ENCODE results near the gene TGM1.

The TGM1 gene

GRCh38 chr14:24262821-24263733 lies at the start of gene TGM1:
Gene TGM1 (minus strand): TSS chr14:24263177. CDS start chr14:24262352, 825 bp downstream.
- no peak for DNase-seq

DNA sequence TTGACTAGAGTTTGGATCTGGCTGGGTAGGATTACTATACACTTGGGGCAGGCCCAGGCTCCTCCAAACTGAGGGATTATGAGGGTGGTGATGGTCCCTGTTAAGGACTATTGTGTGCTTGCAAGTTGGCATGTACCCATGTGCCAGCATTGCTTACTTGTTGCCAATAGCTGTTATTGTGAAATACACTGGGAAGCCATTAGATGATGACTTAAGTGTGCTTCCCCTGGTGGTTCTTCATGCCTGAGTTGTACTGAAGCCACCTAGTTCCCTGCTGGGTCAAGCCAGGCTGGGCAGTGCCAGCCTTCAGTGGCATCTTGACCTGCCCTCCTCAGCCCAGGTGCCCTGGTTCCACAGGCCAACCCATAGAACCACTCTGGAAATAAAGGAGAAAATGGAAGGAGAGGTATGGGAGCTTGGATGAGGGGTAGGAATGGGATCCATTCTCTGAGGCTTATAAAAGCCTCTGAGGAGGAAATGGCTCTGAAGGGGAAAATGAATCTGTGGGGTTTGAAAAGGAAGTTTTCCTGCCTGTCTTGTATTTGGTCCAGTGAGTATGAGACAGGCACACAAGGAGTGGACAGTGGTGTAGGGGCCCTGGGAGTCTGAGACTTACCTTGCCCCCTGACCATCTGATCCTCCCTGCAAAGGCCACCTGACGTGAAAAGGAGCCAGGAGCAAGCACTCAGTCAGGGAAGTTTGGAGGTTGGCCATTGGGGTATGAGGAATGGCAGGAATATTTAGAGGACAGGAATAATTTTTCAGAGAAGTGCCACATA lies 49.0 kb upstream of the TGM1 start:
- no peak for DNase-seq

DNA sequence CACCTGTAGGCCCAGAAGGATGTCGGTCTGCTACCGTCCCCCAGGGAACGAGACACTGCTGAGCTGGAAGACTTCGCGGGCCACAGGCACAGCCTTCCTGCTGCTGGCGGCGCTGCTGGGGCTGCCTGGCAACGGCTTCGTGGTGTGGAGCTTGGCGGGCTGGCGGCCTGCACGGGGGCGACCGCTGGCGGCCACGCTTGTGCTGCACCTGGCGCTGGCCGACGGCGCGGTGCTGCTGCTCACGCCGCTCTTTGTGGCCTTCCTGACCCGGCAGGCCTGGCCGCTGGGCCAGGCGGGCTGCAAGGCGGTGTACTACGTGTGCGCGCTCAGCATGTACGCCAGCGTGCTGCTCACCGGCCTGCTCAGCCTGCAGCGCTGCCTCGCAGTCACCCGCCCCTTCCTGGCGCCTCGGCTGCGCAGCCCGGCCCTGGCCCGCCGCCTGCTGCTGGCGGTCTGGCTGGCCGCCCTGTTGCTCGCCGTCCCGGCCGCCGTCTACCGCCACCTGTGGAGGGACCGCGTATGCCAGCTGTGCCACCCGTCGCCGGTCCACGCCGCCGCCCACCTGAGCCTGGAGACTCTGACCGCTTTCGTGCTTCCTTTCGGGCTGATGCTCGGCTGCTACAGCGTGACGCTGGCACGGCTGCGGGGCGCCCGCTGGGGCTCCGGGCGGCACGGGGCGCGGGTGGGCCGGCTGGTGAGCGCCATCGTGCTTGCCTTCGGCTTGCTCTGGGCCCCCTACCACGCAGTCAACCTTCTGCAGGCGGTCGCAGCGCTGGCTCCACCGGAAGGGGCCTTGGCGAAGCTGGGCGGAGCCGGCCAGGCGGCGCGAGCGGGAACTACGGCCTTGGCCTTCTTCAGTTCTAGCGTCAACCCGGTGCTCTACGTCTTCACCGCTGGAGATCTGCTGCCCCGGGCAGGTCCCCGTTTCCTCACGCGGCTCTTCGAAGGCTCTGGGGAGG lies 47.9 kb upstream of the TGM1 start, which contains the start of gene LTB4R:
TSS of gene LTB4R (plus strand) at position 857 of the 959 bp plus-strand sequence. CDS start 4,150 bp downstream, outside the sequence.
- DNase-seq, result peak in 1 of 2 experiments; percentile 40

DNA sequence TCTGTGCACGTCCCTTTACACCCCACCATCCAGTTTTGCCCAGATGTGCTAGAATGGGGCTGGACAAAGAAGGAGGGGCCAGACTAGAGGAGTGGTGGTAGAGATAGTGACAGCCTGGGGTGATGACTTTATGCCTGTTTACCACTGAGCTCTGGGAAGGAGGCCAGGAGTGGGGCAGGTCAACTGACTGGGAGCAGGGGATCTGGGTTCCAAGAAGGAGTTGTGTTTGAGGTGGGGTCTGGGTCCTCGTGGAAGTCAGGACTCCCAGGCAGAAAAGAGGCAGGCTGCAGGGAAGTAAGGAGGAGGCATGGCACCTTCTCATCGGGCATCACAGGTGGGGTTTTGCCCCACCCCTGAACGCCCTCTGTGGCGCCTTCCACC lies 47.3 kb upstream of the TGM1 start:
- no peak for DNase-seq

DNA sequence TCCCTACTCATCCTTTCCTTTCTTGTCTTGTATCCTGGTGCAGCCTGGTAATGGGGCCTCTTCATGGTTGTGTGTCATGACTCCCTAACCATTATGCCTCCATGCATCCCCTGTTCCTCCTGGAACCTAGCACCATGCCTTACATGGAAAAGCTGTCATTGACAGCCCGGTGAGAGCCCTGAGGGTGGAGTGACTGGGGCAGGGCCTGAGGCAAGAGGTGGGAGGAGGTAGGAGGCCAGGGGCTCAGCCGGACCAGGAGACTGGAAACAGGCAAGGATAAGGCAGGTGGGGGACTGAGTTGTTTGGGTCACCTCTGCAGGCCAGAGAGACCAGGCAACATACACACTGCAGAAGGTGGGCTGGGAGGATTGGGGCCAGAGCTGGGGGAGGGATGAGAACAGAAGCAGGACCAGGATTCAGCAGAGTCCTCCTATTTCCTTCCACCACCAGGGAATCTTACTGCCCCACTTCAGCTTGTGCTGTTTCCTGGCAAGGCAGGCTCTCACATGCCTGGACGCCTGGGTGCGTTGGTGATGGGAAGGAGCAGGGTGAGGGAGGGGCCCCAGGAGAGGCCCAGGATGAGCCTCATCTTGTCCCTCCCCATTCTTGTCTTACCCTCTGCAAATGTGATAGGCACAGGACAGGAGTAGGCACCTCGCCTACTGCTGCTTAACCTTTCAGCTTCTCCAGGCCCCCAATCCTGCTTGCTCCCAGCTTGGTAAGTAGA lies 46.7 kb upstream of the TGM1 start, which contains the start of gene LTB4R2:
TSS of gene LTB4R2 (plus strand) at position 603 of the 727 bp plus-strand sequence. CDS start 525 bp downstream, outside the sequence.
- DNase-seq, result no peak

GRCh38 chr14:24308342-24309124 lies 45.6 kb upstream of the TGM1 start:
- no peak for DNase-seq

DNA sequence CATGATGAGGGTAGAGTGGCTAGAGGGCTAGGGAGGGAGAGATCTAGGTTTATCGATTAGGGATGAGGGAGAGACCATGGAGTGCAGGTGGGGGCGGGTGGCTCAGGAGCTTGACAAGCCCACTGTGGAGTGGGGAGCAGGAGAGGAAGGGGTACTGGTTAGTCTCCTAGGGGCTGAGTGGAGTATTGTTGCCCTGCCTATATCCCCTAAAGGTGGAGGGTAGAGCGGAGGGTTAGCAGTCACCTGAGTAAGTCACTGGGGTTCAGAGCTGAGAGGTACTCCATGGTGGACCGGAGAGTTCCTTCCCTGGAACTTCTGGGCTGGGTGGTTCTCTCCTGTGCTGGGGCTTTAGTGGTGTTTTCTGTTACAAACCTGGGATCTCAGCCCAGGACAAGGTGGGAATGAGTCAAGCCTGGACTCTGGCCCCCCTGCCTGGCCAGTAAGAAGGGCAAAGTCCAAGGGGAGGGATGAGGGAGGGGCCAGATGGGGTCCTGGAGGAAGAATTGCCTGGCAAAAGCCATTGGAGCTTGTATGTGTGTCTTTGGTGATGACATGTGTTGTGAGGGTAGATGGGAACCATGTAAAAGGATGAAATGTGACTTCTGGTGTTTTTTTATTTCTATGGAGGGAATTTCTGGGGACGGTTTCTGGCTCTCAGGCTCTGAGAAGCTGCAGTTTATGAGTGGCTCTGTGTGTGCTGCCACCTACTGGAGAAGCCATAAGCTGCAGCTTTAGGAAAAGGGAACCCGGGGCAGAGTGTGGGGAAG lies 44.8 kb upstream of the TGM1 start, which contains the start of gene CIDEB:
TSS of gene CIDEB (minus strand) at position 403 of the 767 bp plus-strand sequence. CDS start at position 284, 119 bp downstream.
- peak in 1 of 2 experiments; percentile 29 for DNase-seq

DNA sequence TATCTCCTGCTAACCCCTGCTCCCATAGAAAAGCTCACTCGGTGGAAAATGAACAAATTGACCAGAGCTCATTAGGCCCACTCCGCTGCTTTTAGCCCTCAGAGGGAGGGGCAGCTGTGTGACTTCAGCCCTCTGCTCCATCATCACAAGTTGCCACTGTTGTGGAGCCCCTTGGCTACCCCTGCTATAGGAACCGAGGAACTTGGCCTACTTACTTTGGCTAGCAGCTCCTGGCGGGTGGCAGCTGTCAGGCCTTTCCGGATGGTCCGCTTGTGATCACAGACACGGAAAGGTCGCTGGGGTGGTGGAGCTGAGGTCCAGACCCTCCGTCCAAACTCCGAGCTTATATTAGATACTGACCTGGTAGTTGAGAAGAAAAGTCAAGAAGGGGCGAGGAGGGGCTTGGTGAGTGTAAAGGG lies 44.2 kb upstream of the TGM1 start:
- DNase-seq, result no peak

GRCh38 chr14:24304019-24304387 lies 41.0 kb upstream of the TGM1 start:
- no peak for DNase-seq

- no peak for DNase-seq
These were observed 37.5 kb upstream of the TGM1 start for GRCh38 chr14:24300326-24300980.

DNA sequence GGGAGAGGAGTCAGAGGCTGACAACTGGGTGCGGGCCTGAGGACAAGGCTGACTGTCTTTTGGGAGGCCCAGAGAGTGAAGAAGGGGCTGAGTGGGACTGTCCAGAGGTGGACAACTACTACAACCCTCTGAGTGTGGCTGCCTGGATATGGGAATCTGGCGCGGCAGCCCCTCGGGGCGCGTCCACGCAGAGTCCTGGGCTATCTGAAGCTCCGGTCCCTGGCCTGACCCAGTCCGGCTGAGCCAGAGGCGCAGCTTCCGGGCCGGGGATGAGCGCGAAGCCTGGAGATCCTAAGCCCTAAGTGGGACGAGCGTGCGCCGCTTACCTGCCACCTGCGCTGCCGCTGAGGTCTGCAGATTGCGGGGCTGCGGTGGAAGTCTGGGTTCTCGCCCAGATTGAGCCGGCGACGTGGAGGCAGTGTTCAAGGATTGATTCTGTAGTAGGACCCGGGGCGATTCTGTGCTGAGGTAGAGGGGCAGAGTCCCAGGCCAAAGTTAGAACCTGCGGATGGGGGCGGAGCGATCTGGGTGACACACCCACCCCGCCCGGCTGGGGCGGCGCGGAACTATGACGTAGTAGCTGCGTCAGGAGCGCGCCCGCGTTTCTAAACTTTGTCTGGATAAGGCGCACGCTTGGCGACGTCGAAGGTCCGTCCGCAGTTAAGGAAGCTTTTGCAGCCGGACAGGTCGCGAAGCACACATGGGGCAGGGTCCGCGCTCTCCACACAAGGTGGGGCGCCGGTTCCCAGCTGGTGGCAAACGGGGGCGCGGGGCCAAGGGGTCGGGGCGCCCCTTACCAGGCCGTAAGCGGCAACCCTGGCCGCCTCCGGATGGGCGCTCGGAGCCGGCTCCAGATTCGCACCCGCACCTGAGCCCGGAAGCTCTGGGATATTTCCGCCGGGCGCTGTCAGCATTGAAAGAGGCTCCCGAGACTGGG lies 36.5 kb upstream of the TGM1 start, which contains the start of the genes DHRS1 and NOP9:
TSS of gene DHRS1 (minus strand) at position 526 of the 937 bp plus-strand sequence. CDS start 674 bp downstream, outside the sequence.
TSS of gene NOP9 (plus strand) at position 596 of the 937 bp plus-strand sequence. CDS start at position 701, 105 bp downstream.
- peak; percentile 62 to 82 for DNase-seq

- DNase-seq, result no peak
These were observed 35.9 kb upstream of the TGM1 start for GRCh38 chr14:24298892-24299254.

- peak in 1 of 2 experiments; percentile 17 for DNase-seq
These were observed 34.4 kb upstream of the TGM1 start for GRCh38 chr14:24297190-24297964.

DNA sequence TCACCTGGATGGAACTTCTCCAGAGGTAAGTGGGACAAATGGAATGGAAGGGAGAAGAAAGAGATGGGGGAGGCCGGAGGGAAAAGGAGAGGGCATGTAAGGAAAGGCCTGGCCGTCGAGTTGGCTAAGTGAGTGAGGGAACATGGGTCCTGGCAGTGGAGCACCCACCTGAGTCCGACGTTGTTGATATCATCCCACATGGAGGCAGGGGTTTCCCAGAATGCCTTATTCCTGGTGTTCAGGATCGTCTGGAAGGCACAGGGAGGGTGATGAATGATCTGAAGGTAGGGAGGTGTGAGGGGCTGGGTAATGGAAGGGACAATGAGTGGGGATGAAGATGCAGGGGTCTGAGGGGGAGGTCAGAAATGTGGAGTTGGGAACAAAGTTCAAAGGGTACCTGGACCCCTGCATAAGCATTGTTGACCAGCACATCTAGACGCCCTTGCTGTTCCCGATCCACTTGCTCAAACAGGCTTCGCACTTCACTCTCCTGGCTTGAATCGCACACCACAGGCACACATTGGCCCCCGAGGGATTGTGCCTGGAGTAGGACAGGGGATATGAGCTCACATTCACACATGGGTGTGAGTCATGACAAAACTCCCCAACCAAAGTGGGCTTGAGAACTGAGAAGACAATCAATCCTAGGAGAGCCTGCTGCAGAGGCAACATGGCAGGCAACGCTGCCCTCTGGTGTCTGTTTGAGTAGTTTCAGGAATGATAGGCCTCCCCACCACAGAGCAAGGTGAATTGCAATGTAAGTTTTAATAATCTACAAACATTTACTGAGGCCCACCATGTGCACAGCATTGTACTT lies 33.6 kb upstream of the TGM1 start:
- peak; percentile 18 to 29 for DNase-seq

GRCh38 chr14:24293525-24293924 lies 30.5 kb upstream of the TGM1 start:
- no peak for DNase-seq

Measured in NCI-H1930 (cell line).